Activated CD8-positive, alpha-beta memory T cell treated with anti-CD3 and anti-CD28 coated beads for 24 hours (primary cell): ENCODE results near the gene UNC5B.
A peak's percentile ranks its signal among the peaks of the same experiment; 100 is the strongest.
"Not testable (repeated sequence)": the region's sequence is repeated elsewhere in the genome, so short reads cannot be mapped to it uniquely, and the experiment has no call there.

Experiments used
- DNase-seq: peaks from one replicate; pipeline ENCODE4 v3.0.0-alpha.2; 2020

The UNC5B gene

GRCh38 chr10:71269301-71270288 is 57.2 kb downstream of the UNC5B start:
- no peak for DNase-seq

- DNase-seq, result no peak
Measured at GRCh38 chr10:71270301-71271220, 58.2 kb downstream of the UNC5B start.

- no peak for DNase-seq
Measured at GRCh38 chr10:71271662-71272055, 59.3 kb downstream of the UNC5B start.

GRCh38 chr10:71272056-71272771 is 59.8 kb downstream of the UNC5B start:
- DNase-seq, result no peak

- DNase-seq, result not testable (repeated sequence)
Measured at GRCh38 chr10:71272974-71273373, 60.6 kb downstream of the UNC5B start.

GRCh38 chr10:71273506-71273905 is 61.1 kb downstream of the UNC5B start:
- no peak for DNase-seq

- DNase-seq, result no peak
Measured at GRCh38 chr10:71274901-71275796, 62.8 kb downstream of the UNC5B start.

- no peak for DNase-seq
Measured at GRCh38 chr10:71276873-71277272, 64.5 kb downstream of the UNC5B start.

- no peak for DNase-seq
Measured at GRCh38 chr10:71277914-71278665, 65.7 kb downstream of the UNC5B start.

GRCh38 chr10:71278691-71279588 is 66.6 kb downstream of the UNC5B start:
- no peak for DNase-seq

- no peak for DNase-seq
Measured at GRCh38 chr10:71279590-71280170, 67.3 kb downstream of the UNC5B start.

- no peak for DNase-seq
Measured at GRCh38 chr10:71280216-71280615, 67.8 kb downstream of the UNC5B start.

- no peak for DNase-seq
Measured at GRCh38 chr10:71280825-71281224, 68.5 kb downstream of the UNC5B start.

GRCh38 chr10:71281646-71282322 is 69.4 kb downstream of the UNC5B start:
- no peak for DNase-seq

GRCh38 chr10:71282323-71282680 is 69.9 kb downstream of the UNC5B start:
- no peak for DNase-seq

- no peak for DNase-seq
Measured at GRCh38 chr10:71283410-71283809, 71.0 kb downstream of the UNC5B start.

GRCh38 chr10:71283876-71284275 is 71.5 kb downstream of the UNC5B start:
- no peak for DNase-seq

- DNase-seq, result no peak
Measured at GRCh38 chr10:71284544-71285179, 72.3 kb downstream of the UNC5B start.

- peak; percentile 76 for DNase-seq
Measured at GRCh38 chr10:71285180-71285545, 72.8 kb downstream of the UNC5B start.
